NT2/D1 (cell line): ENCODE results near the gene COQ10B.
A peak's percentile ranks its signal among the peaks of the same experiment; 100 is the strongest.

Source experiments
- DNase-seq: peaks from one replicate; pipeline ENCODE4 v3.0.0-alpha.2; 2011; ENCODE audit warnings: low read depth, low spot score
- H3K27me3 ChIP-seq: 2 replicates; pipeline ENCODE4 v1.6.0; 2011; ENCODE audit warnings: mild to moderate bottlenecking; ENCODE audit not compliant: insufficient read length, insufficient read depth
- H3K36me3 ChIP-seq: 2 replicates; pipeline ENCODE4 v1.6.1; 2011; ENCODE audit warnings: mild to moderate bottlenecking, low read length, mixed read lengths; ENCODE audit not compliant: insufficient read depth, insufficient read length
- H3K4me1 ChIP-seq: 2 replicates; pipeline ENCODE4 v1.5.1; 2011; ENCODE audit not compliant: insufficient read depth, insufficient read length
- H3K4me3 ChIP-seq: 2 replicates; pipeline ENCODE4 v1.5.1; 2011; ENCODE audit warnings: low read depth; ENCODE audit not compliant: insufficient read length
- H3K9ac ChIP-seq: 2 replicates; pipeline ENCODE4 v1.6.0; 2011; ENCODE audit warnings: low read depth; ENCODE audit not compliant: insufficient read length
- H3K9me3 ChIP-seq: 2 replicates; pipeline ENCODE4 v1.5.1; 2011; ENCODE audit warnings: mild to moderate bottlenecking, low read length; ENCODE audit not compliant: insufficient read depth
- SUZ12 ChIP-seq: IDR thresholded peaks from 2 replicates; pipeline ENCODE4 v1.6.1; 2011; ENCODE audit not compliant: insufficient read length, insufficient read depth; ENCODE audit errors: extremely low read depth
- YY1 ChIP-seq: IDR thresholded peaks from 2 replicates; pipeline ENCODE4 v1.6.1; 2011; ENCODE audit not compliant: insufficient read length, insufficient read depth
- ZNF274 ChIP-seq: IDR thresholded peaks from 2 replicates; pipeline ENCODE4 v1.6.1; 2011; ENCODE audit warnings: mild to moderate bottlenecking, low read depth, low read length

COQ10B gene

GRCh38 chr2:197504512-197504911, 51.2 kb downstream of the COQ10B start:
- peaks cover 70% of the 10 kb centered on the region for H3K36me3 ChIP-seq
- no peak overlapping the region for H3K9ac ChIP-seq
- no peak for DNase-seq
- no peaks in the 10 kb centered on the region for H3K9me3 ChIP-seq
- no peaks in the 10 kb centered on the region for H3K4me1 ChIP-seq
- H3K4me3 ChIP-seq = no peak overlapping the region
- TF ChIP-seq ZNF274 (no peak), SUZ12 (no peak), YY1 (no peak)
- no peaks in the 10 kb centered on the region for H3K27me3 ChIP-seq

GRCh38 chr2:197506658-197507057, 53.3 kb downstream of the COQ10B start:
- no peaks in the 10 kb centered on the region for H3K27me3 ChIP-seq
- no peak overlapping the region for H3K9ac ChIP-seq
- TF ChIP-seq SUZ12 = no peak
- TF ChIP-seq ZNF274 = no peak
- no peak for TF ChIP-seq YY1
- H3K36me3 ChIP-seq = peaks cover 70% of the 10 kb centered on the region
- H3K4me3 ChIP-seq = no peak overlapping the region
- no peaks in the 10 kb centered on the region for H3K4me1 ChIP-seq
- H3K9me3 ChIP-seq = no peaks in the 10 kb centered on the region
- DNase-seq = no peak

- no peaks in the 10 kb centered on the region for H3K4me1 ChIP-seq
- no peak for DNase-seq
- H3K4me3 ChIP-seq = no peak overlapping the region
- peaks cover 14% of the 10 kb centered on the region for H3K36me3 ChIP-seq
- H3K9ac ChIP-seq = no peak overlapping the region
- no peaks in the 10 kb centered on the region for H3K9me3 ChIP-seq
- H3K27me3 ChIP-seq = no peaks in the 10 kb centered on the region
- TF ChIP-seq SUZ12 = no peak
- TF ChIP-seq YY1 = no peak
- TF ChIP-seq ZNF274 = no peak
Observed at GRCh38 chr2:197513915-197514314, 60.6 kb downstream of the COQ10B start.

- no peaks in the 10 kb centered on the region for H3K9me3 ChIP-seq
- peaks cover 14% of the 10 kb centered on the region for H3K36me3 ChIP-seq
- no peaks in the 10 kb centered on the region for H3K4me1 ChIP-seq
- TF ChIP-seq SUZ12 (no peak), YY1 (no peak)
- H3K4me3 ChIP-seq = no peak overlapping the region
- H3K27me3 ChIP-seq = no peaks in the 10 kb centered on the region
- no peak overlapping the region for H3K9ac ChIP-seq
- no peak for DNase-seq
Observed at GRCh38 chr2:197514754-197515153, 61.4 kb downstream of the COQ10B start.

DNA sequence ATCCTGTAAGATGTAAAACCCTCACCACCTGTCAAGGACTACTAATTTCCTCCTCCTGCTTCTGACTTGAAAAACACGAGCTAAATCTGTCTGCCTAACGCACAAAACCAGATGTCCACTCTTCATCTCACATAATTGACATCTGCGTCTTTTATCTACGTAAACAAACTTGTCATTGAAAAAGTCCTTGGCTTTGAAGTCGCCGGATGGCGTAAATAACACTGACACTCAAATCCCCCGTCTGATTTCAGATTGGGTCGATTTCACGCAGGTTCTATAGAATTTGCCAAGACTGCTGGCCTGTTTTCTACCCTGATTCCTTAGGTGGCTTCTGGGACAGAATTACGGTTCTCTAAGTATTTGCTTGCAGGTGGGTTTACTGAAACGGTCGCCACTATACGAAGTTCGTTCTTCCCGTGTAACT, 62.0 kb downstream of the COQ10B start:
- Histone ChIP-seq H3K4me3 (peak overlapping the region; percentile 94), H3K9ac (peak overlapping the region; percentile 100), H3K27me3 (no peaks in the 10 kb centered on the region), H3K36me3 (peaks cover 12% of the 10 kb centered on the region), H3K4me1 (no peaks in the 10 kb centered on the region), H3K9me3 (no peaks in the 10 kb centered on the region)
- no peak for TF ChIP-seq YY1
- no peak for TF ChIP-seq ZNF274
- TF ChIP-seq SUZ12 = no peak
- DNase-seq = no peak

GRCh38 chr2:197515739-197516392, 62.5 kb downstream of the COQ10B start, which contains the start of gene MOB4:
TSS of gene MOB4 (plus strand) at chr2:197516066. CDS start at chr2:197516087, 21 bp downstream.
- TF ChIP-seq SUZ12 = no peak
- TF ChIP-seq ZNF274 = no peak
- TF ChIP-seq YY1 = peak; percentile 68
- Histone ChIP-seq H3K4me1 (no peaks in the 10 kb centered on the region), H3K4me3 (peak within 1 kb of the TSS; percentile 94), H3K9me3 (no peaks in the 10 kb centered on the region), H3K27me3 (no peaks in the 10 kb centered on the region), H3K9ac (peak within 1 kb of the TSS; percentile 100), H3K36me3 (peaks cover 13% of the 10 kb centered on the region)
- peak; percentile 96 for DNase-seq

DNA sequence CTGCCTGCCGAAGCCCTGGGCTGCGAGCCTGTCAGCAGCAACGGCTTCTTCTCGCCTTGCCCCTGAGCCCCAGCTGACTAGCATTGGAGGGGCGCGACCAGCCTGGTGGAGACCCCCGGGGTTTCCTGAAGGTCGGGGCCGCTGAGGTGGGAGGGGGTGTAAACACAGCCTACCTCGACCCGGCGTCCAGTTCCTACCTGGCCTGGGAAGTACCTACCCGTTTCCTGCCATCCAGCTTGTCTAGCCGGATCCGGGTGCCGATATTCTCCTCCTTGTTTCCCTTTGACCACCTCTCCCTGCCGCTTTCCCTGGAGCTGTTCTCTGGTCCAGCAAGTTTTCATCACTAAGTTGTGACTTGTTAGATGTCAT, 63.0 kb downstream of the COQ10B start:
- TF ChIP-seq YY1 (no peak), SUZ12 (no peak), ZNF274 (no peak)
- no peak for DNase-seq
- Histone ChIP-seq H3K36me3 (peaks cover 8% of the 10 kb centered on the region), H3K4me3 (peak overlapping the region; percentile 94), H3K27me3 (no peaks in the 10 kb centered on the region), H3K4me1 (no peaks in the 10 kb centered on the region), H3K9me3 (no peaks in the 10 kb centered on the region), H3K9ac (peak overlapping the region; percentile 100)

- no peaks in the 10 kb centered on the region for H3K9me3 ChIP-seq
- TF ChIP-seq SUZ12 (no peak), ZNF274 (no peak), YY1 (no peak)
- H3K27me3 ChIP-seq = no peaks in the 10 kb centered on the region
- H3K4me3 ChIP-seq = peak overlapping the region; percentile 94
- peak overlapping the region; percentile 100 for H3K9ac ChIP-seq
- peaks cover 8% of the 10 kb centered on the region for H3K36me3 ChIP-seq
- DNase-seq = no peak
- H3K4me1 ChIP-seq = no peaks in the 10 kb centered on the region
Observed at GRCh38 chr2:197517150-197517549, 63.8 kb downstream of the COQ10B start.
